Stromal cell of bone marrow (primary cell): ENCODE measurements around the gene TVP23A.
"Not testable (repeated sequence)": the region's sequence is repeated elsewhere in the genome, so short reads cannot be mapped to it uniquely, and the experiment has no call there.

ENCODE experiments used
- DNase-seq: peaks from one replicate; pipeline ENCODE4 v3.0.0-alpha.2; 2012; ENCODE audit warnings: low read depth

Gene TVP23A

DNA sequence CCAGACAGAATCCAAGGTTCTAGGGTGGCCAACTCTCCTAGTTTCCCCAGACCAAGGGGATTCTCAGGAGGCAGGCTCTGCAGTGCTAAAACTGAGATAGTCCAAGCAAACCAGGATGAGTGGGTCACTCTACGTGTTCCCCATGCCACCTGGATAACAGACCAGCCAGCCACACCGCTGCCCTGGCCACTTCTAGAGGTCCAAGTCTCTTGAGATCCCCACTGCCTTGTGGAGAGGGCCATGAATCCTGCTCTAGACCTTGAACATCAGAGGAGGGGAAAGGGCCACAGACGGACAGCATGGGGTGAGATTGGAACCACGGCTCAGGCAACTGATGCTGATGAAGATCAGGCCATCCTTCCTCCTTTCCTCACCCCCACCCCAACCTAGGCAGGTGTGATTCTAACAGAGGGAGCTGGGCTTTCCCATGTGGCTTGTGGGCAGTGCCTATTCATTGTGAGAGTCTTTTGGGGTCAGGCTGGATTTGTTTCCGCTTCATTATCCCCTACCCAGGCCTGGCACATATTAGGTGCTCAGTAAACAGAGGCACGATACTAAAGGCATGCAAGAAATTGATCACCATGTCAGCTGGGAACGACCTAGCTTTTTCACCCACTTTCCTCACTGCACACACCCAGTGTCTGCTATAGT lies 16.8 kb upstream of the TVP23A start:
- no peak for DNase-seq

DNA sequence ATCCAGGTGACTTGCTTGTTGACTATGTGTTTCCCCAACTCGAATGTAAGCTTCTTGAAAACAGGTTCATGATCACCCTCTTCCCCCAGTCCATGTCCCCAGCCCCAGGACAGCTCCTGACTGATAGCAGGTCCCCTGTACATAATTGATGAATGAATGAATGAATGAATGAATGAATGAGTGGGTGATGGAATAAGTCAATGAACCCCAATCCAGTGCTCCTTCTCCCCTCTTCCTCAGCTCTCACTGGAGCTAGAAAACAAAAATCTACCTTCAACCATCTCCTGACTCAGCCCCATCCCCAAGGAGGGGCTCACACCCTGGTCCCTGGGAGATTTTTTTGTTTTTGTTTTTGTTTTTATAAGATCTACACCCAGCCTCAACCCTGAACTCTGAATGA lies 16.2 kb upstream of the TVP23A start:
- DNase-seq = no peak

GRCh38 chr16:10834130-10834529 lies 15.5 kb upstream of the TVP23A start:
- no peak for DNase-seq

GRCh38 chr16:10833271-10833670 lies 14.7 kb upstream of the TVP23A start:
- no peak for DNase-seq

DNA sequence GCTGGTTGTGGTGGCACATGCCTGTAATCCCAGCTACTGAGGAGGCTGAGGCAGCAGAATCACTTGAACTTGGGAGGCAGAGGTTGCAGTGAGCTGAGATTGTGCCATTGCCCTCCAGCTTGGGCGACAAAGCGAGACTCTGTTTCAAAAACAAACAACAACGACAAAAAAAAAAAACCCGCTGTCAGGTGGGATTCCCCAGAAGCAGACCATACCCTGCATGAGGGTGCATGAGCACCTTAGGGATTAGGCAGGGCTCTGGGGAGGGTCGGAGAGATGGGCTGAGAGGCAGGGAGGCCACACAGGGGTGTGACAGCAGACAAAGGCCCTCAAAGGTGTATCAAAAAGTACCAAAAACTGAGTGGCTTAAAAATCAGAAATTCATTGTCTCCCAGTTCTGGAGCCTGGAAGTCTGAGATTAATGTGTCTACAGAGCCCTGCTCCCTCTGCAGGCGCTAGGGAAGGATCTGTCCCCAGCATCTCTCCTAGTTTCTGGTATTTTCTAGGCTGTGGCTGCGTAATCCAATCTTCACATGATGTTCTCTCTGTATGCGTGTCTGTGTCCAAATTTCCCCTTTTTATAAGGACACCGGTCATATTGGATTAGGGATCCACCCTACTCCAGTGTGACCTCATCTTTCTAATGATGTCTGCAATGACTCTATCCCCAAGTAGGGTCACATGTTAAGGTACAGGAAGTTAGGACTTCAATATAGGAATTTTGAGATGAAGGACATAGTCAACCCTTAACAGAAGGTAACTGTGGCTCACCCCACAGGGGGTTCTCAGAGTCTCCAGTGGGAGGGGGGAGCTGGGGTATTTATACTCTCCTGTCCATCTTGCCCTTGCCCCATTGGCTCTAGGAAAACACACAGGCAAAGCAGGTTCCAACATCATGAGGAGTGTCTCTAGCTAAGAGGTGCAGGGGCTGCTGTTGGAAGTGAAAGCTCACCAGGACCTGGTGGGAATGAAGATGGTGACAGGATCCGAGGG lies 13.6 kb upstream of the TVP23A start:
- DNase-seq = no peak

GRCh38 chr16:10830240-10830639 lies 11.6 kb upstream of the TVP23A start:
- DNase-seq = not testable (repeated sequence)

- DNase-seq = not testable (repeated sequence)
Measured at GRCh38 chr16:10829390-10830098, 10.9 kb upstream of the TVP23A start.

GRCh38 chr16:10828851-10829366 lies 10.3 kb upstream of the TVP23A start:
- DNase-seq = peak; percentile 82

DNA sequence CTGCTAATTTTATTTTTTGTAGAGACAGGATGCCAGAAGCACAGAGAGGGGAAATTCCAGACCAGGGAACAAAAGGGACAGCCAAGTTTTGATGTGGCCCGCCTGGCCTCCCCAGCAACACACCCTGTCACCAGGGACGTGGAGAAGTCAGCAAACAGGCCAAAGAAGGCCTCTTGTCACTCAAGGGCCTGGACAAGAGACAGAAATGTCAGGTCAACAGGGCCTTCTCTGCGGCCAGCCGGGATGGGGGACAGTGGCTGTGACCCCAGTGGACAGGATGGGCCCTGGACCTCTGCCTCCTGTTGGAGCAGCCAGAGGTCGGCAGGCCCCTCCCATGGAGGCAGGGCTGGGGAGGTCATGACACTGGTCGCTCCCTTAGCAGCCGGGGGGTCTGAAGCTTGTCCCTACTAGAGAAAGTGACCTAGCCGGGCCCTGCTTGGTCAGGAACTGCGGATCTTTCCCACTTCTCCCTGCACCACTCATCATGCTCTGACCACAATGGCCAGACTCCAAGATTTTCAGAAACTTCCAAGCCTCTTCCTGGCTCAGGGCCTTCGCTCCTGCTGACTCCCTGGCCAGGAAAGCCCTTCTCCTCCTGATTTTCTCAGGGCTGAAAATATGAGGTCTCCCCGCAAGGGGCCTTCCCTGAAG lies 9.2 kb upstream of the TVP23A start:
- DNase-seq = peak; percentile 96

DNA sequence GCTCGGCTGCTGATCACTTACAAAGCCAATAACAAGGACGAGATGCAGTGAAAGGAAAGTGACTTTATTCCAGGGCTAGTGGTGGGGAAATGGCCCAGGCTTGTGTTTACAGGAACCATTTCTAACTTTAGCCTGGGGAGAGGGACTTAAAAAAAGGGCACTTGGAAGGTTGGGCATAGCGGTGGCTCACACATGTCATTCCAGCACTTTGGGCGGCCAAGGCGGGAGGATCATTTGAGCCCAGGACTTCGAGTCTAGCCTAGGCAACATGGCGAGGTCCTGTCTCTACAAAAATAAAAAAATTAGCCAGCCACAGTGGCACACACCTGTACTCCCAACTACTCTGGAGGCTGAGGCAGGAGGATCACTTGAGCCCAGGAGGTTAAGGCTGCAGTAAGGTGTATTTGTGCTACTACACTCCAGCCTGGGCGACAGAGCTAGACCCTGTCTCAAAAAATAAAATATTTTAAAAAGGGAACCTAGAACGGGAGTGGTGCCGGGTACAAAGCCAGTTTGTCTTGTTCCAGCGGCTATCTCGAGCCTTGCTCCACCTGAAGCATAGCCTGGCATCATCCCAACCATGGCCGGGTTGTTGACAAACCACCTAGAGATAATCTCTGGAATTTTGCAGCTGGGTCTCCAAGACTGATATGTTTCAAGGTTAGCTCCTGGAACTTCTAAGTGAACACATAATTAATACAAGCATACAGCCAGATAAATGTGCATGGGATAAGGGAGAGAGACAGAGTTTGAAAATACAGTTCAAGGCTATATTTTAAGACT lies 5.7 kb upstream of the TVP23A start:
- no peak for DNase-seq

DNA sequence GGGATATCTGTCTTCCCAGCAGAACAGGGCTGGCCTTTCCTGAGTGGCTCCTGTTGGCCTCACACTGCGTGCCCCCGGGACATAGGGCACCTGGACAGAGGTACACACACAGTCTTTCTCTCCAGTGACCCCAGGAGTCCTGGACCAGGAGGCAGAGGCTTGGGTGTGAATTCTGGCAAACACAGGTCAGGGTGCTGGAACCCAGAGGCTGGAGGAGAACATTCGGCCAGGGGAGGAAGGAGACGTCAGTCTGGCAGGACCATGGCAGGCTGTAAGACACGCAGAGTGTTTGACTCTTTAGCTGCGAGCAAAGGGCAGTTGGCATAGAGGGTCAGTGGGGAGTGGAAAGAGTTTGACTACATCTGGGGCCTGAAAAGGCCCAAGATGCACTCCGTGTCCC lies 4.1 kb upstream of the TVP23A start:
- no peak for DNase-seq

GRCh38 chr16:10820546-10820945 lies 2.0 kb upstream of the TVP23A start:
- DNase-seq = no peak

GRCh38 chr16:10817514-10817913 lies 1.1 kb downstream of the TVP23A start:
- no peak for DNase-seq

GRCh38 chr16:10813099-10813455 lies 5.5 kb downstream of the TVP23A start:
- DNase-seq = no peak

DNA sequence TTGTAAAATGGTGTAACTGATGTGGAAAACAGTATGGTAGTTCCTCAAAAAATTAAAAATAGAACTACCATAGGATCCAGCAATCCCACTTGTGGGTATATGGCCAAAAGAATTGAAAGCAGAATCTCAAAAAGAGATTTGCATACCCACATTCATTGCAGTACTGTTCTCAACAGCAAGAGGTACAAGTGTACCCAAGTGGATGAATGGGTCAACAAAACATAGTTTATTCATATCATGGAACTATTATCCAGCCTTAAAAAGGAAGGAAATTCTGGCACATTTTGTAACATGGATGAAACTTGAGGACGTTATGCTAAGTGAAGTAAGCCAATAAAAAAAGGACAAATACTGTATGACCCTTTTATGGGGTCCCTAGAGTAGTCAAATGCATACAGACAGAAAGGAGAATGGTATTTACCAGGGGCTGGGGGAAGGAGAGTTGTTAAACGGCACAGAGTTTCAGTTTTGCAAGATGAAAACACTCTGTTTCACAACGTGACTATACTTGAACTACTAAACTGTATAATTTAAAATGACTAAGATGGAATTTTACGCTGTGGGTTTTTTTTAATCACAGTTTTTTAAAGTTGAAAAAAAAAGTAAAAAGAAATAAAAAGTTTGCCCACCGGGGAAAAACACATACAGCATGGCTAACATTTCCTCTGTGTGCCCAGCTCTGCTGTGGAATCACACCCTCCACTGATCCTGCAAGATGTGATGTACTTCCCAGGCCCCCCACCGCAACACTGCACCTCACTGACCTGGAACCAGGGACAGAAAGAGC lies 6.1 kb downstream of the TVP23A start:
- DNase-seq = peak; percentile 5

GRCh38 chr16:10809706-10810105 lies 8.9 kb downstream of the TVP23A start:
- DNase-seq = no peak

- no peak for DNase-seq
Measured at GRCh38 chr16:10808850-10809249, 9.7 kb downstream of the TVP23A start.

GRCh38 chr16:10808218-10808617 lies 10.4 kb downstream of the TVP23A start:
- no peak for DNase-seq

DNA sequence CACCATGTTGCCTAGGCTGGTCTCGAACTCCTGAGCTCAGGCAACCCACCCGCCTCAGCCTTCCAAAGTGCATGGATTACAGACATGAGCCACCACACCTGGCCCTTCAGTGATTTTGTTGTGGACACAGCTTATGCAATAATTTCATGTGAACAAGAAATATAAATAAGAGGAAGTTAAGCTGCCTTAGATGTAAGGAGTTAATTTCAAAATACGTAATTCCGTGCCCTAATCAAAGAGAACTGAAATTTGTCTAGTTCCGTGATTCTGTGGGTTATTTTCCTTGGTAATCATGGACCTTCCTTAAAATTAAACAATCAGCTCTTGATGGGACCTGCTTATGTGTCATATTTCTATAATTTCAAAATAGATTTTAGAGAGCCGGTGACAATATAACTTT lies 11.9 kb downstream of the TVP23A start:
- DNase-seq = no peak

GRCh38 chr16:10805334-10805733 lies 13.3 kb downstream of the TVP23A start:
- DNase-seq = no peak
